AG09319 (cell line): Measurements from ENCODE around the gene TBC1D23.
"Not testable (repeated sequence)": the region's sequence is repeated elsewhere in the genome, so short reads cannot be mapped to it uniquely, and the experiment has no call there.

Experiments used
- DNase-seq: peaks from one replicate; pipeline ENCODE4 v3.0.0-alpha.2; 2010; ENCODE audit warnings: low read depth; ENCODE audit errors: extremely low read depth
- CTCF ChIP-seq: IDR thresholded peaks from 2 replicates; pipeline ENCODE4 v1.5.1; 2011; ENCODE audit warnings: low read depth, mild to moderate bottlenecking, inconsistent platforms, low read length, moderate library complexity

Gene TBC1D23

GRCh38 chr3:100334488-100335351, 73.9 kb downstream of the TBC1D23 start, which contains the start of gene NIT2:
Gene NIT2, plus strand, starts transcription at chr3:100334757. Its CDS starts 35 bp downstream, at chr3:100334792.
- peak; percentile 37 for DNase-seq
- no peak for TF ChIP-seq CTCF

GRCh38 chr3:100335434-100335833, 74.6 kb downstream of the TBC1D23 start:
- no peak for DNase-seq
- no peak for TF ChIP-seq CTCF

DNA sequence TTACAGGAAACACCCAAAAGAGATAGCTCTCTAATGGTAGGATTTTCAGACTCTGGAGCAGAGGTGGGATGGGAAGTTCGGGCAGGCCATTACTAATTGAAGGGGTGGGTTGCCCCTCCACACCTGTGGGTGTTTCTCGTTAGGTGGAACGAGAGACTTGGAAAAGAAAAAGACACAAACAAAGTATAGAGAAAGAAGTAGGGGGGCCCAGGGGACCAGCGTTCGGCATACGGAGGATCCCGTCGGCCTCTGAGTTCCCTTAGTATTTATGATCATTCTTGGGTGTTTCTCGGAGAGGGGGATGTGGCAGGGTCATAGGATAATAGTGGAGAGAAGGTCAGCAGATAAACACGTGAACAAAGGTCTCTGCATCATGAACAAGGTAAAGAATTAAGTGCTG, 75.4 kb downstream of the TBC1D23 start:
- DNase-seq, result not testable (repeated sequence)

DNA sequence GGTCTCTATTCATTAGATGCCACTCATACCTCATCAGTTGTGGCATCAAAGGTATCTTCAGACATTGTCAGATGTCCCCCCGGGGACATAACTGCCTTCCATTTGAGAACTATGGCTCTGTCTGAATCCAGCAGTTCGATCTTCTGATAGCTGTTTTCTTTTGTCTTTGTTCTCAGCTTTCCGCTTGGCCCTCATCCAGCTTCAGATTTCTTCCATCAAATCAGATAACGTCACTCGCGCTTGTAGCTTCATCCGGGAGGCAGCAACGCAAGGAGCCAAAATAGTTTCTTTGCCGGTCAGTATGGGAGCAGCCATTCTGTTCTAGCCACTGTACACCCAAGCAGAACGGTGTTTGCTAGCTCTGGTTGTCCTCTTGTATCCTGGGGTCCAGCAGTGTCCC, 78.1 kb downstream of the TBC1D23 start:
- no peak for TF ChIP-seq CTCF
- DNase-seq, result no peak

DNA sequence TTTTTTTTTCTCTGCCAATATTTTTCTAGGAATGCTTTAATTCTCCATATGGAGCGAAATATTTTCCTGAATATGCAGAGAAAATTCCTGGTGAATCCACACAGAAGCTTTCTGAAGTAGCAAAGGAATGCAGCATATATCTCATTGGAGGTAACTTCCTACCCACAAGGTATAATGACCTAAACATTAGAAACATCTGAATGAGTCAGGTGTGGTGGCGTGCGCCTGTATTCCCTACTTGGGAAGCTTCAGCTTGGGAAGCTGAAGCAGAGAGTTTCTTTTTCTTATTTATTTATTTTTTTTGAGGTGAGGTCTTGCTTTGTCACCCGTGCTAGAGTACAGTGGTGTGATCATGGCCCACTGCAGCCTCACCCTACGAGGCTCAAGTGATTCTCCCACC, 79.0 kb downstream of the TBC1D23 start:
- TF ChIP-seq CTCF, result no peak
- no peak for DNase-seq

DNA sequence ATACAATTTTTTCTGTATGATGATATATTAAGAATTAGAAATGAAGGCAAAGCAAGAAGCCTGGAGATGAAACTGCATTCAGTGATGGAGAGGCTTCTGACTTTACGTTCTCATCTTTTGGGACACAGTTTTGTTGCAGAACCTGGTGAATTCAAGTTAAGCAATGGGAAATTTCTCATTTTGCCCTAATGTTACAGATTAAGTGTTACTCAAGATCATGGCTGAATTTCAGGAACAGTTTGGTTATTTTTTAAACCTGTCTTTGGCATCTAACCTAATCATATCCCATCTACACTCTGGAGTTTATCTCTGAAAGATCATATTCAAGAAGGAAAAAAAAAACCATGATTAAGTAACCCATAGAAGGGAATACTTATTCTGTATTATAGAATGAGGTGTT, 79.7 kb downstream of the TBC1D23 start:
- DNase-seq, result no peak
- no peak for TF ChIP-seq CTCF

DNA sequence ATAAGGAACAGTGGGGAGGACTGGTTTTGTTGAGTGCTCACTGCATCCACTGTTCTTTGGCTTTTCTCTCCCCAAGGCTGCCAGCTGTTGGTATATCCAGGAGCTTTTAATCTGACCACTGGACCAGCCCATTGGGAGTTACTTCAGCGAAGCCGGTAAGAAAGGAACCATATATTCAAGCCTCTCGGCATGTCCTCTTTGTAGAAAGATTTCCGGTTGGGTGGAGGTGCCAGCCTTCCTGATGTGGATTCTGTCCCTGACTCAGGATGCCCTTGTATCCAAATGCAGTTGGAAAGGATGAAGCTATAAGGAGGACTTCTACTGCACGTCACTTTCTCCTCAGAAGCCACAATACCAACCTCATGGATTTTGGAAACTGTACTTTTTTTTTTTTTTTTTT, 87.9 kb downstream of the TBC1D23 start:
- no peak for TF ChIP-seq CTCF
- no peak for DNase-seq

DNA sequence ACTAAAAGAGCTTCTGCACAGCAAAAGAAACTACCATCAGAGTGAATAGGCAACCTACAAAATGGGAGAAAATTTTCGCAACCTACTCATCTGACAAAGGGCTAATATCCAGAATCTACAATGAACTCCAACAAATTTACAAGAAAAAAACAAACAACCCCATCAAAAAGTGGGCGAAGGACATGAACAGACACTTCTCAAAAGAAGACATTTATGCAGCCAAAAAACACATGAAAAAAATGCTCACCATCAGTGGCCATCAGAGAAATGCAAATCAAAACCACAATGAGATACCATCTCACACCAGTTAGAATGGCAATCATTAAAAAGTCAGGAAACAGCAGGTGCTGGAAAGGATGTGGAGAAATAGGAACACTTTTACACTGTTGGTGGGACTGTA, 91.0 kb downstream of the TBC1D23 start:
- not testable (repeated sequence) for DNase-seq
